ENCODE results near the gene GOLGA6L7. TPM values are rescaled to one million over a fixed set of nuclear protein-coding genes. Genes with fewer than 3 reads are reported as not detected.

GOLGA6L7 gene
- total RNA-seq, 1 experiment from 2014 or later: not detected

DNA sequence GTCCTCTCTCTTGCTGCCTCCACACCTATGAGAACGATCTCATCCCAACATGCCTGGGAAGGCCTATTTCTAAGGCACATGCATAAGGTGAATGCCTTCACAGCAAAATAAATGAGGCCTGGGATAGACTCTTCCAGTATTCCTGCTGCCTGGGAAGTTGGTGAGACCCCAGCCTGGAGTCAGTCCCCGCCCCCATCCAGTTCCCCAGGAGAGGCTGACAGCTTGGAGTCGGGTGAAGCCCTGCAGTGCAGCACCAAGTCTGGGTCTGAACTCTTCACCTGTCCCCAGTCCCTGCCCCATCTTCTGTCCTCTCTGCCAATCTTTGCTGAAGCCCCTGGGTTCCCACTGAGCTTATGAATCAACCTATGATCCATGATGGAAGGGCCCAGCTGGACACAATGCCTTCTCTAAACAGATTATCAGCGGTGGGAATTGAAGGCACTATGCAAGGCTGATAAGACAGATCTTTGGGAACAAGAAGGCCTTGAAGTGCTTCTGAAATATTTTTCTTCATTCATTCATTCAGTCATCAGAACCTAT lies 27.1 kb upstream of the GOLGA6L7 start:
- intact Hi-C loops (cut with micrococcal nuclease; ENCODE audit: unreplicated experiment): no loop called here
- CTCF ChIA-PET: no interaction called here

DNA sequence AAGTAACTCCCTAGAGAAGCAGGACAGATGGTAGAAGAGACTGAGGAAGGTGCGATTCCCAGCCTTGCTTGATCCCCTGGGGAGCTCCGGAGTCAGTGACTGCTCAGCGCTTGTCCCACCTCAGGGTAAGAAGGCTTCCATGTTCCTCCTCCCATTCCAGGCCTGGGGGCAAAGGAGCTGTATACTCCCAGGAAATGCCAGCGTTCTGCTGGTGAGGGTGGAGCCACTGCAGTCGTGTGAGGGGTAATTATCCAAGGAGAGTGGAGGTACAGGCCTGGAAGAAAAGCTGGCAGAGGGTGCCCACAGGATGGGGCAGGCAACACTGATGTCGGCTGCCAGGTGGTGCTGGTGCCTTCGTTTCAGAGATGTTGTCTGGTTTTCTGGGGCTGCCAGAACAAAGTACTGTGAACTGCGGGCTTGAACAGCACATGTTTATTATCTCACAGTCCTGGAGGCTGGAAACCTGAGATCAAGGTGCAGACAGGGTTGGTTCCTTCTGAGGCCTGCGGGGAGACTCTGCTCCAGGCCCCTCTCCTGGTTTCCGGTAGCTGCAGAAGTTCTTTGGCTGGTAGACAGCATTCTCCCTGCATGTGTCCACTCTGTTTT lies 25.2 kb upstream of the GOLGA6L7 start:
- no peaks in the 10 kb centered on the region for H3F3A ChIP-seq (ENCODE audit: insufficient read depth, low read depth)
- TF ChIP-seq, protein P1, sequence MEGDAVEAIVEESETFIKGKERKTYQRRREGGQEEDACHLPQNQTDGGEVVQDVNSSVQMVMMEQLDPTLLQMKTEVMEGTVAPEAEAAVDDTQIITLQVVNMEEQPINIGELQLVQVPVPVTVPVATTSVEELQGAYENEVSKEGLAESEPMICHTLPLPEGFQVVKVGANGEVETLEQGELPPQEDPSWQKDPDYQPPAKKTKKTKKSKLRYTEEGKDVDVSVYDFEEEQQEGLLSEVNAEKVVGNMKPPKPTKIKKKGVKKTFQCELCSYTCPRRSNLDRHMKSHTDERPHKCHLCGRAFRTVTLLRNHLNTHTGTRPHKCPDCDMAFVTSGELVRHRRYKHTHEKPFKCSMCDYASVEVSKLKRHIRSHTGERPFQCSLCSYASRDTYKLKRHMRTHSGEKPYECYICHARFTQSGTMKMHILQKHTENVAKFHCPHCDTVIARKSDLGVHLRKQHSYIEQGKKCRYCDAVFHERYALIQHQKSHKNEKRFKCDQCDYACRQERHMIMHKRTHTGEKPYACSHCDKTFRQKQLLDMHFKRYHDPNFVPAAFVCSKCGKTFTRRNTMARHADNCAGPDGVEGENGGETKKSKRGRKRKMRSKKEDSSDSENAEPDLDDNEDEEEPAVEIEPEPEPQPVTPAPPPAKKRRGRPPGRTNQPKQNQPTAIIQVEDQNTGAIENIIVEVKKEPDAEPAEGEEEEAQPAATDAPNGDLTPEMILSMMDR (conservative IDR thresholded peaks at IDR 0.05): no peak
- no peak for TF ChIP-seq EZH2 (IDR thresholded peaks at IDR 0.05; ENCODE audit: low read depth)
- no TSS peak for BruUV-seq (replicated peaks)
- no peaks in the 10 kb centered on the region for H3K9me2 ChIP-seq (ENCODE audit: insufficient read depth)
- no peak overlapping the region for H3K4me2 ChIP-seq
- H3K27ac ChIP-seq: no peak overlapping the region
- no peak overlapping the region for H3K4me3 ChIP-seq
- no peaks in the 10 kb centered on the region for H3K9me3 ChIP-seq (ENCODE audit: insufficient read depth, low read depth)
- no peak for DNase-seq
- H3K27me3 ChIP-seq (ENCODE audit: insufficient read depth, low read depth): peaks cover 36% of the 10 kb centered on the region
- no peaks in the 10 kb centered on the region for H3K79me2 ChIP-seq (ENCODE audit: low read depth)
- intact Hi-C loops (cut with micrococcal nuclease; ENCODE audit: unreplicated experiment): no loop called here
- H3K4me1 ChIP-seq (replicated peaks; ENCODE audit: insufficient read depth): no peaks in the 10 kb centered on the region
- no peak overlapping the region for H2AFZ ChIP-seq
- CTCF ChIA-PET: no interaction called here
- no peaks in the 10 kb centered on the region for H3K36me3 ChIP-seq (ENCODE audit: low read depth)
- no peaks in the 10 kb centered on the region for H4K20me1 ChIP-seq (ENCODE audit: insufficient read depth)
- POLR2A ChIA-PET (ENCODE audit: unreplicated experiment): no interaction called here

More for the DNA sequence above, 27.1 kb upstream of the GOLGA6L7 start:
- Histone ChIP-seq H4K20me1 (ENCODE audit: insufficient read depth) (no peaks in the 10 kb centered on the region), H3F3A (ENCODE audit: insufficient read depth, low read depth) (no peaks in the 10 kb centered on the region), H3K79me2 (ENCODE audit: low read depth) (no peaks in the 10 kb centered on the region), H3K9me2 (ENCODE audit: insufficient read depth) (no peaks in the 10 kb centered on the region), H3K9me3 (ENCODE audit: insufficient read depth, low read depth) (no peaks in the 10 kb centered on the region), H3K27me3 (ENCODE audit: insufficient read depth, low read depth) (peaks cover 38% of the 10 kb centered on the region), H3K27ac (no peak overlapping the region), H3K4me1 (replicated peaks; ENCODE audit: insufficient read depth) (no peaks in the 10 kb centered on the region), H2AFZ (no peak overlapping the region), H3K4me3 (no peak overlapping the region), H3K4me2 (no peak overlapping the region), H3K36me3 (ENCODE audit: low read depth) (no peaks in the 10 kb centered on the region)
- BruUV-seq (replicated peaks): no TSS peak
- POLR2A ChIA-PET (ENCODE audit: unreplicated experiment): no interaction called here
- DNase-seq: no peak
- no peak for TF ChIP-seq EZH2 (IDR thresholded peaks at IDR 0.05; ENCODE audit: low read depth)
- TF ChIP-seq, protein P1 (conservative IDR thresholded peaks at IDR 0.05): no peak

DNA sequence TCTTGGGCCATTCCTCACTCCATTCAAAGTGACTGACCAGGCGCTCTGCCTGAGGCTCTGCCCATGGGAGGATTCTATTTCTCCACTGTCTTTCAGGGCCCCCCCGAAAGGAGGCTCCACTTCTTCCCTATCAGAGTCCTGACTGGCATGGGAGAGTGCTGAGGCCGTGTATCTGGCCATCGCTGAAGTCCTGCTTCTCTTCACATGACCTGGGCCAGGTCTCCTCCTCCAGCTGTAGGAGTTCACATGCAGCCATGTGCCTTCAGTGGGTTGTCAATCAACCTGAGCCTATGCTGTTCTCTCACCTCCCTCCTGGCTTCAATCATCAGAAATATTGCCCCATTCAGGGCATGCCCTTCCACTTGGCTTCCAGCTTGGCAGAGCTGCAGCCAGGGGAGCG lies 24.6 kb upstream of the GOLGA6L7 start:
- intact Hi-C loops (cut with micrococcal nuclease; ENCODE audit: unreplicated experiment): no loop called here
- H3K9me3 ChIP-seq (ENCODE audit: insufficient read depth, low read depth): no peaks in the 10 kb centered on the region
- no peak for DNase-seq
- ChIA-PET POLR2A (ENCODE audit: unreplicated experiment) (no interaction called here), CTCF (no interaction called here)
- H2AFZ ChIP-seq: no peak overlapping the region
- no peaks in the 10 kb centered on the region for H4K20me1 ChIP-seq (ENCODE audit: insufficient read depth)
- H3K9me2 ChIP-seq (ENCODE audit: insufficient read depth): no peaks in the 10 kb centered on the region
- H3K4me3 ChIP-seq: no peak overlapping the region
- no TSS peak for BruUV-seq (replicated peaks)
- H3K79me2 ChIP-seq (ENCODE audit: low read depth): no peaks in the 10 kb centered on the region
- H3K4me2 ChIP-seq: no peak overlapping the region
- no peaks in the 10 kb centered on the region for H3K36me3 ChIP-seq (ENCODE audit: low read depth)
- no peaks in the 10 kb centered on the region for H3K4me1 ChIP-seq (replicated peaks; ENCODE audit: insufficient read depth)
- TF ChIP-seq, protein P1 (conservative IDR thresholded peaks at IDR 0.05): no peak
- TF ChIP-seq EZH2 (IDR thresholded peaks at IDR 0.05; ENCODE audit: low read depth): no peak
- no peak overlapping the region for H3K27ac ChIP-seq
- no peaks in the 10 kb centered on the region for H3F3A ChIP-seq (ENCODE audit: insufficient read depth, low read depth)
- peaks cover 42% of the 10 kb centered on the region for H3K27me3 ChIP-seq (ENCODE audit: insufficient read depth, low read depth)

Data from PC-9 (cell line).